ENCODE data around the gene B3GALT6.

B3GALT6 gene

GRCh38 chr1:1221887-1222574 is 10.0 kb upstream of the B3GALT6 start:
- ChIA-PET CTCF (no interaction called here), POLR2A (no interaction called here)
- Histone ChIP-seq H3K9me3 (ENCODE audit: control insufficient read depth, insufficient read depth, low read depth, low read length) (no peaks in the 10 kb centered on the region), H3K4me3 (ENCODE audit: low read depth, low read length) (no peak overlapping the region), H3K36me3 (ENCODE audit: control insufficient read depth in 2 of 2, insufficient read depth in 1 of 2, low read length in 2 of 2) (peaks cover 4 to 98% of the 10 kb centered on the region in 2 experiments; a peak in 2 of 3 replicates), H3K27ac (ENCODE audit: extremely low read depth, low read depth, low read length) (no peak overlapping the region), H3K4me1 (ENCODE audit: control insufficient read depth, insufficient read depth, low read length) (no peaks in the 10 kb centered on the region)
- TF ChIP-seq RBAK (tag by site-specific recombination; IDR thresholded peaks at IDR 0.05): no peak
- 0 out of 2 replicates have a peak, but pooled peaks have one; percentile 18 for TF ChIP-seq KLF8 (tag by site-specific recombination; IDR thresholded peaks at IDR 0.05)
- TF ChIP-seq ZNF2 (tag by site-specific recombination; IDR thresholded peaks at IDR 0.05): no peak
- peak; percentile 87 for TF ChIP-seq KLF1 (tag by site-specific recombination; IDR thresholded peaks at IDR 0.05)
- TF ChIP-seq HIC1 (tag by site-specific recombination; IDR thresholded peaks at IDR 0.05): peak; percentile 60

GRCh38 chr1:1222575-1223225 is 9.3 kb upstream of the B3GALT6 start:
- Histone ChIP-seq H3K9me3 (ENCODE audit: control insufficient read depth, insufficient read depth, low read depth, low read length) (no peaks in the 10 kb centered on the region), H3K4me1 (ENCODE audit: control insufficient read depth, insufficient read depth, low read length) (no peaks in the 10 kb centered on the region), H3K4me3 (ENCODE audit: low read depth, low read length) (no peak overlapping the region), H3K36me3 (ENCODE audit: control insufficient read depth in 2 of 2, insufficient read depth in 1 of 2, low read length in 2 of 2) (peaks cover 4 to 98% of the 10 kb centered on the region in 2 experiments; a peak in 2 of 3 replicates), H3K27ac (ENCODE audit: extremely low read depth, low read depth, low read length) (no peak overlapping the region)
- POLR2A ChIA-PET: no interaction called here
- CTCF ChIA-PET: no interaction called here
- no peak for TF ChIP-seq ZXDB (tag by site-specific recombination; IDR thresholded peaks at IDR 0.05)
- TF ChIP-seq ZNF830 (tag by site-specific recombination; IDR thresholded peaks at IDR 0.05; ENCODE audit: low read depth): no peak
- TF ChIP-seq ZNF18 (tag by site-specific recombination; IDR thresholded peaks at IDR 0.05): no peak
- TF ChIP-seq KLF1 (tag by site-specific recombination; IDR thresholded peaks at IDR 0.05): peak; percentile 6; the same call in 1 of the 2 replicates
- no peak for TF ChIP-seq ZNF561 (tag by site-specific recombination; IDR thresholded peaks at IDR 0.05; ENCODE audit: borderline replicate concordance)
- TF ChIP-seq ZNF311 (tag by site-specific recombination; IDR thresholded peaks at IDR 0.05; ENCODE audit: borderline replicate concordance): no peak
- TF ChIP-seq ZSCAN5A (tag by site-specific recombination; IDR thresholded peaks at IDR 0.05): no peak
- no peak for TF ChIP-seq ZNF112 (tag by site-specific recombination; IDR thresholded peaks at IDR 0.05)
- TF ChIP-seq PBX3 (CRISPR knock-in tag; IDR thresholded peaks at IDR 0.05): 0 out of 2 replicates have a peak, but pooled peaks have one; percentile 28
- TF ChIP-seq ZNF16 (tag by site-specific recombination; IDR thresholded peaks at IDR 0.05; ENCODE audit: low read depth): no peak
- TF ChIP-seq ZFP37 (tag by site-specific recombination; IDR thresholded peaks at IDR 0.05): no peak
- no peak for TF ChIP-seq ZSCAN18 (tag by site-specific recombination; IDR thresholded peaks at IDR 0.05)
- no peak for TF ChIP-seq PRDM2 (tag by site-specific recombination; IDR thresholded peaks at IDR 0.05; ENCODE audit: borderline replicate concordance)
- TF ChIP-seq KLF8 (tag by site-specific recombination; IDR thresholded peaks at IDR 0.05): 0 out of 2 replicates have a peak, but pooled peaks have one; percentile 0
- no peak for TF ChIP-seq ZNF792 (tag by site-specific recombination; IDR thresholded peaks at IDR 0.05)
